NCI-H1694 treated with DMSO at 0.1 percent for 48 hours (cell line): ENCODE data around the gene GPR45.

Experiments used
- DNase-seq: peaks from one replicate; lab custom pipeline; 2025; lab: John Stamatoyannopoulos, UW

The GPR45 gene

GRCh38 chr2:105254531-105255210 is 13.1 kb downstream of the GPR45 start:
- DNase-seq, result no peak

GRCh38 chr2:105255979-105256378 is 14.4 kb downstream of the GPR45 start:
- DNase-seq, result no peak

GRCh38 chr2:105256431-105257047 is 15.0 kb downstream of the GPR45 start:
- DNase-seq, result no peak

- no peak for DNase-seq
Observed at GRCh38 chr2:105257981-105258380, 16.4 kb downstream of the GPR45 start.

- no peak for DNase-seq
Observed at GRCh38 chr2:105258835-105259350, 17.4 kb downstream of the GPR45 start.

GRCh38 chr2:105261061-105261460 is 19.5 kb downstream of the GPR45 start:
- no peak for DNase-seq

GRCh38 chr2:105262651-105263091 is 21.1 kb downstream of the GPR45 start:
- DNase-seq, result no peak

- no peak for DNase-seq
Observed at GRCh38 chr2:105269426-105269825, 27.9 kb downstream of the GPR45 start.

- DNase-seq, result no peak
Observed at GRCh38 chr2:105271393-105272045, 30.0 kb downstream of the GPR45 start.

- no peak for DNase-seq
Observed at GRCh38 chr2:105272176-105272575, 30.6 kb downstream of the GPR45 start.

GRCh38 chr2:105274046-105274445 is 32.5 kb downstream of the GPR45 start:
- DNase-seq, result no peak

- DNase-seq, result no peak
Observed at GRCh38 chr2:105278654-105279053, 37.1 kb downstream of the GPR45 start.

GRCh38 chr2:105279126-105279525 is 37.6 kb downstream of the GPR45 start:
- DNase-seq, result no peak

- no peak for DNase-seq
Observed at GRCh38 chr2:105280281-105280680, 38.7 kb downstream of the GPR45 start.

GRCh38 chr2:105283532-105283931 is 42.0 kb downstream of the GPR45 start:
- DNase-seq, result no peak

GRCh38 chr2:105287692-105288091 is 46.1 kb downstream of the GPR45 start:
- DNase-seq, result no peak

- DNase-seq, result no peak
Observed at GRCh38 chr2:105288133-105288532, 46.6 kb downstream of the GPR45 start.

- DNase-seq, result no peak
Observed at GRCh38 chr2:105290981-105291660, 49.6 kb downstream of the GPR45 start.

- no peak for DNase-seq
Observed at GRCh38 chr2:105291981-105292380, 50.4 kb downstream of the GPR45 start.
